HG03460 (cell line): ENCODE results near the gene OSTF1.

Experiments
- ATAC-seq: cut with Tn5 transposase; IDR thresholded peaks from one replicate; pipeline ENCODE4 v1.9.1; 2021; ENCODE audit not compliant: unreplicated experiment

OSTF1 gene

DNA sequence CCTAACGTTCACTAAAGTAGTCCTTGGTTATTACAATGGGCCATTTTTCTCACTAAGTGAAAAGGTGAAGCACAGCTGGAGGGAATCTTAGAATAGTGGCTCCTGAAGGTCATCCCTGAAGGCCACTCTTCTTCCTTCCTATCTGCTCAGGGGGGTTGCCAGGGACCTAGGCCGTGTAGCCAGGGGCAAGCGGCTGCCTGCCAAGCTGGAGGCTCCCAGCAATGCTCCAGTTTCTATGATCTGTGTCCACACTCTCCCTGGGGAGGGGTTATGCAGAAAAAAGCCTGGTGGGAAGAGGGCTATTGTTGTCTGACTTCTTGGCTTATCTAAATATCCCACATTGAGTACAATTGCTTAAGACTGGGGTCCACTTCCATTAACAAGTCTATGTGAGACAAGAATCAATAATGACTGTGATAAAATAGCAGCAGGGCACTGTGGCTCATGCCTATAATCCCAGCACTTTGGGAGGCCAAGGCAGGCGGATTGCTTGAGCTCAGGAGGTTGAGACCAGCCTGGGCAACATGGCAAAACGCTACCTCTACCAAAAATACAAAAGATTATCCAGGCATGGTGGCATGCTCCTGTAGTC, 4.1 kb upstream of the OSTF1 start:
- ATAC-seq = no peak

GRCh38 chr9:75085640-75086039, 2.7 kb upstream of the OSTF1 start:
- no peak for ATAC-seq

GRCh38 chr9:75086541-75087288, 1.6 kb upstream of the OSTF1 start:
- no peak for ATAC-seq

DNA sequence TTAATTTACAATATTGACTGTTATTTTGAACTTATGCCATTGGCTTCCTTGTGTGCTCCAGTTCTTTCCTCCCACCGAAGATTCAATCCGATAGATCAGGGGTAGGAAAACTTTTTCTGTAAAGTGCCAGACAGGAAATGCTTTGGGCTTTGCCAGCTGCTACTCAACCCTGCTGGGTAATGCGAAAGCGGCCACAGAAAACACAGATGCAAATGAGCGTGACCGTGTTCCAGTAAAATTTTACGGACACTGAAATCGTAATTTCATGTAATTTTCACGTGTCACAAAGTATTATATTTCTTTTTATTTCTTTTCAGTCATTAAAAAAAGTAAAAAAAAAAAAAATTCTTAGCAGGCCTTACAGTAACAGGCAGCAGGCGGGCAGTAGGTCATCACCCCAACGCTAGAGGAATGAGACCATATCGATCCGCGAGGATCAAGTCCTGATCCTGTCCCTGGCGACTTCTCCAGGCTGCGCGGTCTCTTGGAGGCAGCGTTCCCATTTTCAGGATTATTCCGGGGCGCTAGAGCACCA, 958 bp upstream of the OSTF1 start:
- ATAC-seq = peak; percentile 33

- peak; percentile 40 for ATAC-seq
Observed at GRCh38 chr9:75088646-75089372, 495 bp downstream of the OSTF1 start.

DNA sequence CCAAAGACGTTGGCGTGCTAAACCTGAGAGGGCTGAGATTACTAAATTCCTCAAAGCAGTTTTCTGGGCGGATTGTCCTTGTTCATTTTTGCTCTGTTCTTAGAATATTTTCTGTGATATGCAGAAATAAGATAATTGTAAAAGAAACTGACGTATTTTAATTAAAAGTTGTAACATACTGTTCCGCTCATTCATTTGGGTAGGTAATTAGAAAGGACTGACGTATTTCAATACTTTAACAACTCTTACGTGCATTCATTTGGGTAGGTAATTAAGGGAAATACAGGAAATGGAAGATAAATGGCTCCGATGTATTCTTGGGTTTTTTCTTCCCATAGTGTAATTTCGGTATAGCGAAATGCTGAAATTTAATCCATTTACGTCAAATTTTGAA, 1.1 kb downstream of the OSTF1 start:
- no peak for ATAC-seq

DNA sequence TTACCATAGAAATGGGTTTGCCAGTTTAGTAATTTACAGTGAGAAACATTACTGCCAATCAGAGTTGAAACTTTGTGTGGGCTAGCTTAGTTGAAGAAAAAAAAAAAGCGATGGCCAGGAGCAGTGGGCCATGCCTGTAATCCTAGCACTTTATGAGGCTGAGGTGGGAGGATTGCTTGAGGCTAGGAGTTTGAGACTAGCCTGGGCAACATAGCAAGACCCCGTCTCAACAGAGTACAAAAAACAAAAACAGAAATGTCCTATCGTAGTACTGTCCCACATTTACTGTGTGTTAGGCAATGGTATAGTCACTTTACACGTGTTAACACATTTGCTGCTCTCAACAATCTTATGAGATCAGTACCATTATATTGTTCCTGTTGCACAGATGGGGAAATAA, 2.3 kb downstream of the OSTF1 start:
- no peak for ATAC-seq

- no peak for ATAC-seq
Observed at GRCh38 chr9:75092766-75093165, 4.5 kb downstream of the OSTF1 start.

GRCh38 chr9:75096796-75097195, 8.5 kb downstream of the OSTF1 start:
- ATAC-seq = no peak

DNA sequence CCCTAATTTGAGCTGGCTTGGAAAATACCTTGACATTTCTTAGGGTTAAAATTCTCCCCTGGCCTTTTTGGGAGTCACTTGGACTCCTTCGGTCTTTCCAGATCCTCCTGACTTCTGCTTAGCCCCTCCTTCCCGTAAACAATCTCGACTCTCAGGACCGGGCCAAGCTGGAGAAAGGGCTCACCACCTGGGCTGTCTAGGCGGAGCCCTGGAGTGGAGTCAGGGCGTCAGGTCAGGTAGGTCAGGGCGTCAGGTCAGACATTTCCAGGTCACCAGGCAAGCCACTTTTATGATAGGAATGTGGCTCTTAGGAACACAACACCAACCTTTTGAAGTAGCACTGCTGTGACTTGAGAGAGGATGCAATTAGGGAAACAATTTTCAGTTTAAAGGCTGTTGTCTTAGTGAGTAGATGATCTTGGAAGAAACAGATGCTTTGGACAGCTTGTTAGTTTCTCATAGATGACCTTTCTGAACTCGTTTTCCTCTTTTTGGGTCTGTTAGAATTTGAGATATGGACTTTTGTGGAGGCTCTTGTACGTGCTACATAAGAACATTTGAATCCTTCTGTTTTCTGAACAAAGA, 12.8 kb downstream of the OSTF1 start:
- no peak for ATAC-seq

GRCh38 chr9:75102177-75102790, 14.0 kb downstream of the OSTF1 start:
- no peak for ATAC-seq

DNA sequence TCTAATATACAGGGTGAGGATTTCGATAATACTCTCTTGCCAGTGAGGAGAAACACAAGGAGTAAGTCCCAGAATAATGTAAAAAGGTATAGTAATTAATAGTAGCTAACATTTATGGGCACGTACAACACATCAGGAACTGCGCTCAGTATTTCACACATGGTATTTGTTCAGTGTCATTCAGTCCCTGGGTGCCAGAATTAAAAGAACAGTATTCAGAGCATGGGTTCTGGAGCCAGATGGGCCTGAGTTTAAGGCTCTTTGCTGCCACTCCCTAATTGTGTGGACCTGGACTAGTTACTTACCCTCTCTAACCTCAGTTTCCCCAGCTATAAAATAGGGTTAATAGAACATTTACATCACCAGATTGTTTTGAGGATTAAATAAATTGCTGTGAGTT, 16.3 kb downstream of the OSTF1 start:
- ATAC-seq = no peak

- no peak for ATAC-seq
Observed at GRCh38 chr9:75105019-75105540, 16.8 kb downstream of the OSTF1 start.

DNA sequence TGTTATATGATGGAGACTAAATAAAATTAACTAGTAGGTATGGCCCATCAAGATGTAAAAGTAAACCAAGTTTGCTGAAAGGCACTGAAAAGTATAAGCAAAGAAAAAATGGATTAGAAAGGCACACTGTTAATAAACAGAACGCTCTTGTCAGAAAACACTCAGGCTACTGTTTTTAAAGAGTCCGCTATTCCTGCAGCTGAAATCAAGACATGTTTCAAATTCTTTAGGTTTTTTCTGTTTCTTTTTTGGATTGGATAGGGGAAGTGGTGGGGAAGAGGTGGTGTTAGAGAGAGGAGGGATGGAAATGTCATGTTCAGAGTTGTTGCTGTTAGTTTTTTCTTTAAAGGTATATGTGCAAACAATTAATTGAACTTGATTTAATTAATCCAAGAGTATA, 17.5 kb downstream of the OSTF1 start:
- no peak for ATAC-seq

DNA sequence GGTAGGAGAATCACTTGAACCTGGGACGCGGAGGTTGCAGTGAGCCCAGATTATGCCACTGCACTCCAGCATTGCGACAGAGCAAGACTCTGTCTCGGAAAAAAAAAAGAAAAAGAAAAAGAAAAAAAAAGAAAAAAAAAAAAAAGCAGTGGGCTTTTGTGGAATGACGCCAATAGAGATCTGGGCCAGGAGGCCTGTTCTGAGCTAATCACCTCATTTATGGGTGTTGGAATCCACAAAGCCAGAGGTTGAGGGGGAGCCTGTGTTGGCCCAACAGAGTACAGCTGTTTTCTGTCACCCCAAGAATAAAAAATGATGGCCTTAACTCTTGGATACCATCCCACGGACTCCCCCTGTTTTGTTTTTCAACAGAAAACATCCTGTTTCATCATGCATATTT, 18.5 kb downstream of the OSTF1 start:
- ATAC-seq = no peak

DNA sequence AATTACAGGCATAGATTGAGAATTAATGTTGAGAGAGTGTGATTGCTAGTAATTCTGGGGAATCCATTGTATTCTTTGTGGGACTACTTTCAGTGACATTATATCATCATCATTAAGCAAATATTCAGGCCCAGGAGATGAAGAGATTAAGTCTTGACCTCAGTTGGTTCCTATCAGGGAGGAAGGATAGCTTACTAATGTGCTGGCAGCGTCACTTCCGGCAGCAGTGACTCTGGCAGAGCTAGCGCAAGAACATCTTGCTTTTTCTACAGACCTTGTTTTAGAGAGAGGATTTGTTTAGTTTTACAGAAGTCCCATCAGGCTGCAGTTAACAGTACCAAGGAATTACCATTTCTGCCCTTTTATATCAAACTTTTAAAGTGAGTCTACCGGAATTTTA, 20.3 kb downstream of the OSTF1 start:
- ATAC-seq = no peak

DNA sequence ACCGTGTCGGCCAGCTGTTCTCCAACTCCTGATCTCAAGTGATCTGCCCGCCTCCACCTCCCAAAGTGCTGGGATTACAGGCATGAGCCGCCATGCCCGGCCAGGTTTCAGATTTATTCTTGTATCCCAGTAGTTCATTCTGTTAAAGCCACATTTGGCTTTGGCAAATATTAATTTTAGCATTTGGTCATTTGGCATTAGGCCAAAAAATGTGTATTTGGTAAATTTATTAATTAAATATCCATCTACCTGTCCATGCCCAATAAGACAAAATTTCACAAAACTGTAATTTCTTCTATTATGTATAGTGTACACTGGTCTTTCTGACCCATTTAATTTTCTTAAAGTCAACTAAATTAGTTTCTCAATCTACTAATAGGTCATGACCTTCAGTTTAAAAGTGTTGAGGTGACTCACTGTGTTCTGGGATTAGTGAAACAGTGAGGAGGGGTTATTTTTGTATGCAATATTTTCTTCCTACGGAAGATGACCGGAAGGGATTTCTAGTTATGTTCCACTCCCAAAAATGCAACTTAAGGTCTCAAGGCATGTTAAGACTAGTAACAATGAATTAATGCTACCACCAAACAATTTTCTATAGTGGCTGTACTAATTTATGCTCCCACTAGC, 21.0 kb downstream of the OSTF1 start:
- ATAC-seq = no peak

GRCh38 chr9:75111019-75111622, 22.8 kb downstream of the OSTF1 start:
- ATAC-seq = no peak

DNA sequence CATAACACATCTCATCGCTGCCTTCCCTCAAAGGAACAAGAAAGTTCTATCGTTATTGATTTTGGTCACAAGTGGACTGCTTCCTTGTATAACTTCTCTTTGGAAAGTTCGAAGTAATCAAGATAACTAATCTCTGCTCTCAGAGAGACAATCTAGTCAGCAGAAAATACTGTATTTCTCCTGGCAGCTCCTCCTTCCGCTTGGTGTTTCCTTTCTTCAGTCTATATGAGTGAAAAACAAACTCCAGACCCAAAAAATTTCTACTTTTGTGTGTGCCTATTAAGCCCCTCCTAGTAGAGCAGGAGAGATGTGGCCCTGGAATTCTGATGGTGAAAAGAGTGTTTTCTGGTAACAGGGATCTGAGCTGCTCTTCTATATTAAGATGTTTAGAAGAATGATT, 24.5 kb downstream of the OSTF1 start:
- ATAC-seq = no peak

DNA sequence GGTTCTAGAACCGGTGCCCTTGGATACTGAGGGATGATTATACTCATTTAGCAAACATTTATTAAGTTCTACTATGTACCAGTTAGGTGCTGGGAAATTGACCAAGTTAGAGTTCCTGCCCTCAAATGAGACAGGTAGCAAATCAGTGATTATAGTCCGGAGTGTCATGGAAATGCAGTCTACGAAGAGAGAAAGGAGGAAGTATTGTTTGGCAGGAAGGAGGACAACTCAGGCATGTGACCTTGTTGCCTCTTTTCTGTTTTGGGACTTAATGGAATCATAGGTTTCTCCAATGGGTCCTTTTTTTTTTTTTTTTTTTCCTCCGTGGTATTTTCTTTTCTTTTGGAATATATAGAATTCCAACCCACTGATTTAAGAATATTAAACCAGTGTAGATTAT, 28.0 kb downstream of the OSTF1 start:
- no peak for ATAC-seq
